Hypothalamus (tissue), 51 donors: Measurements from ENCODE around the gene EMP3.
"Not testable (repeated sequence)": the region's sequence is repeated elsewhere in the genome, so short reads cannot be mapped to it uniquely, and the experiment has no call there.

Experiments
- DNase-seq, 51 donors: peaks; one replicate each; lab custom pipeline; 2025; lab: John Stamatoyannopoulos, UW

Gene EMP3

GRCh38 chr19:48315712-48316111, 9.6 kb upstream of the EMP3 start:
- DNase-seq: no peak

- DNase-seq: not testable (repeated sequence)
These were observed 7.7 kb upstream of the EMP3 start for GRCh38 chr19:48317708-48317960.

- DNase-seq: no peak
These were observed 6.9 kb upstream of the EMP3 start for GRCh38 chr19:48318286-48318987.

- DNase-seq: peak in 46 of 51 donors; percentile 9 to 82 (median 55)
These were observed 5.5 kb upstream of the EMP3 start for GRCh38 chr19:48319647-48320541.

GRCh38 chr19:48321372-48321621, 4.1 kb upstream of the EMP3 start:
- peak in 49 of 51 donors; percentile 28 to 90 (median 72) for DNase-seq

- DNase-seq: peak; percentile 76 to 99 (median 96)
These were observed 3.4 kb upstream of the EMP3 start for GRCh38 chr19:48321622-48322591.

GRCh38 chr19:48329167-48329891, 4.0 kb downstream of the EMP3 start:
- DNase-seq: peak in 3 of 51 donors; percentile 10 to 49 (median 21)

- peak; percentile 14 to 94 (median 76) for DNase-seq
These were observed 4.8 kb downstream of the EMP3 start for GRCh38 chr19:48330012-48330681.

GRCh38 chr19:48332351-48332661, 7.0 kb downstream of the EMP3 start:
- no peak for DNase-seq

- peak; percentile 40 to 95 (median 81) for DNase-seq
These were observed 7.5 kb downstream of the EMP3 start for GRCh38 chr19:48332662-48333466.

- DNase-seq: peak in 47 of 51 donors; percentile 23 to 83 (median 61)
These were observed 8.4 kb downstream of the EMP3 start for GRCh38 chr19:48333467-48334384.

GRCh38 chr19:48338253-48338755, 13.0 kb downstream of the EMP3 start:
- DNase-seq: no peak

GRCh38 chr19:48338802-48339503, 13.6 kb downstream of the EMP3 start:
- no peak for DNase-seq

- peak in 7 of 51 donors; percentile 6 to 76 (median 16) for DNase-seq
These were observed 15.6 kb downstream of the EMP3 start for GRCh38 chr19:48340995-48341394.

GRCh38 chr19:48341515-48342413, 16.4 kb downstream of the EMP3 start:
- no peak for DNase-seq

- no peak for DNase-seq
These were observed 17.0 kb downstream of the EMP3 start for GRCh38 chr19:48342414-48342738.
